Measurements from ENCODE around the gene NADSYN1.

DNA sequence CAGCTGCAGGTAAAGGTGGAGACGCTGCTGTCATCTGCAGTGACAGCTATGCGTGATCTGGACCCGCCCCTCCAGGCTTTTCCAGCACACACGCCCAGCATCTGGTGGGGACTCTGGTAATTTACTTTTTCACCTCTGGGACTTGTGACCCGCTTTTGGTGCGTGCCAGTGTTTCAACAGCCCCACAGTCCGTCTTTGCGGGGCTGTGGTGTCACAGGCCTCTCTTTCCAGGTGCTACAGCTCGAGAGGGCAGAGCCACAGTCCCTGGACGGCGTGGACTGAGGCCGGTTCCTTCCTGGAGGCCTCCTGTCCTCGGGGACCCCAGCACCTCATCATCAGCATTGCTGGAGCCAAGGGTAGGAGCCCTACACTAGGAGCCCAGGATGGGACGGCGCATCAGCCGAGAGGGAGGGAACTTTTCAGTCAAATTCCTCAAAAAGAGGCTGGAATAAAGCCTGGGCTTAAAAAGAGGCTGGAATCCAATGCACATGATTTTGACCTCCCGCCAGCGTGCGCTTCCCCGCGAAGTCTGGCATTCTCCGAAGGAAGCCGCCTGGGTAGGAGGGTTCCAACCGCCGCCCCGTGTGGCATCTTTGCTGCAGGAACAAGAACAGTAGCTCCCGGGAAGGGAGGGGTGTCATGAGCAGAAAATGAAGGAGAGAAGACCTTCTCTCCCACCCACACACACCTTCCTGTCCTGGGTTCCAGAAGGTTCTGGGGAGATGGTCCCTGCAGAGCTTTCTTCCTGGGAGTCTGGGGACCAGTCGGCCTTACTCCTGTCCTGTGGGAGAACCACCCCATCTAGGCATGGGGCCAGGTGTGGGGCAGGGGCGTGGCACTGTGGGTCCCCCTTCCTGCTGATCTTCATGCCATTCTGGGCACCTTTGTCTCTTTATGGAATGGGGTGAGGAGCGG, 48.3 kb downstream of the NADSYN1 start:
- TF ChIP-seq CBX5 (CRISPR knock-in tag; IDR thresholded peaks at IDR 0.05; ENCODE audit: borderline replicate concordance) (no peak), EZH2 (conservative IDR thresholded peaks at IDR 0.05; ENCODE audit: low read depth, low read length) (no peak), ZBTB8A (CRISPR knock-in tag; IDR thresholded peaks at IDR 0.05; ENCODE audit: borderline replicate concordance, low read depth) (no peak), ESRRA (CRISPR knock-in tag; IDR thresholded peaks at IDR 0.05; ENCODE audit: low read depth) (no peak), ZSCAN20 (CRISPR knock-in tag; IDR thresholded peaks at IDR 0.05; ENCODE audit: borderline replicate concordance) (no peak), RAD51 (IDR thresholded peaks at IDR 0.05; ENCODE audit: borderline replicate concordance) (no peak), HDAC2 (CRISPR knock-in tag; IDR thresholded peaks at IDR 0.05) (no peak)
- TF ChIP-seq, protein P1, sequence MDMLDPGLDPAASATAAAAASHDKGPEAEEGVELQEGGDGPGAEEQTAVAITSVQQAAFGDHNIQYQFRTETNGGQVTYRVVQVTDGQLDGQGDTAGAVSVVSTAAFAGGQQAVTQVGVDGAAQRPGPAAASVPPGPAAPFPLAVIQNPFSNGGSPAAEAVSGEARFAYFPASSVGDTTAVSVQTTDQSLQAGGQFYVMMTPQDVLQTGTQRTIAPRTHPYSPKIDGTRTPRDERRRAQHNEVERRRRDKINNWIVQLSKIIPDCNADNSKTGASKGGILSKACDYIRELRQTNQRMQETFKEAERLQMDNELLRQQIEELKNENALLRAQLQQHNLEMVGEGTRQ (IDR thresholded peaks at IDR 0.05; ENCODE audit: low read depth, low read length), result no peak
- TF ChIP-seq, protein P1 (CRISPR knock-in tag; IDR thresholded peaks at IDR 0.05; ENCODE audit: borderline replicate concordance), result no peak
- TF ChIP-seq, protein P2, sequence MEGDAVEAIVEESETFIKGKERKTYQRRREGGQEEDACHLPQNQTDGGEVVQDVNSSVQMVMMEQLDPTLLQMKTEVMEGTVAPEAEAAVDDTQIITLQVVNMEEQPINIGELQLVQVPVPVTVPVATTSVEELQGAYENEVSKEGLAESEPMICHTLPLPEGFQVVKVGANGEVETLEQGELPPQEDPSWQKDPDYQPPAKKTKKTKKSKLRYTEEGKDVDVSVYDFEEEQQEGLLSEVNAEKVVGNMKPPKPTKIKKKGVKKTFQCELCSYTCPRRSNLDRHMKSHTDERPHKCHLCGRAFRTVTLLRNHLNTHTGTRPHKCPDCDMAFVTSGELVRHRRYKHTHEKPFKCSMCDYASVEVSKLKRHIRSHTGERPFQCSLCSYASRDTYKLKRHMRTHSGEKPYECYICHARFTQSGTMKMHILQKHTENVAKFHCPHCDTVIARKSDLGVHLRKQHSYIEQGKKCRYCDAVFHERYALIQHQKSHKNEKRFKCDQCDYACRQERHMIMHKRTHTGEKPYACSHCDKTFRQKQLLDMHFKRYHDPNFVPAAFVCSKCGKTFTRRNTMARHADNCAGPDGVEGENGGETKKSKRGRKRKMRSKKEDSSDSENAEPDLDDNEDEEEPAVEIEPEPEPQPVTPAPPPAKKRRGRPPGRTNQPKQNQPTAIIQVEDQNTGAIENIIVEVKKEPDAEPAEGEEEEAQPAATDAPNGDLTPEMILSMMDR (CRISPR knock-in tag; IDR thresholded peaks at IDR 0.05), result no peak
